ENCODE measurements around the gene SCUBE2.

SCUBE2 gene

DNA sequence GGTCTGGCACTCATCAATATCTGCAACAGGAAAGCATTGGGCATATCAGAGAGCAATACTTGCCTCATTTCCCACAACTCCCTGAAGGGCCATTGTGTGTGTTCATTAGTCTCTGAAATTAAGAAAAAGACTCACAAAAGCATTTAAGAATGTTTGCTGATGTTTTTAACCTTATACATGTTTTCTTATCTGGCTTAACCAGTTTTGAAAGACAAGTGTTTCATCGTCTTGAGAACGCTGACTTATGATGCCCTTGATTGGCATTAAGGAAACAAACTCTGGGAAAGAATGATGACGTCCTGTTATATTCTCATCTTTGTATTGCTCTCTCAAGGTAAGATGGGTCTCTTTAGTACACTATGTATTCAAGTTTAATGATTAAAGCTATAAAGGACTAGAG, 32.0 kb downstream of the SCUBE2 start:
- Histone ChIP-seq H2AFZ (ENCODE audit: low read depth) (no peak overlapping the region), H3K27ac (no peak overlapping the region), H3K27me3 (ENCODE audit: insufficient read depth, low read depth) (peaks cover 14% of the 10 kb centered on the region; the same call in 1 of the 2 replicates), H3K79me2 (ENCODE audit: insufficient read depth, low read depth) (no peaks in the 10 kb centered on the region), H3K4me3 (IDR thresholded peaks at IDR 0.05; ENCODE audit: insufficient read depth, low read depth, low read length) (no peak overlapping the region), H3K4me1 (ENCODE audit: low read depth, poor library complexity, severe bottlenecking) (peaks cover 19% of the 10 kb centered on the region), H4K20me1 (ENCODE audit: insufficient read depth) (no peaks in the 10 kb centered on the region), H3K36me3 (ENCODE audit: insufficient read depth) (no peaks in the 10 kb centered on the region), H3K9ac (no peak overlapping the region), H3K4me2 (no peak overlapping the region)
- TF ChIP-seq, protein P1, sequence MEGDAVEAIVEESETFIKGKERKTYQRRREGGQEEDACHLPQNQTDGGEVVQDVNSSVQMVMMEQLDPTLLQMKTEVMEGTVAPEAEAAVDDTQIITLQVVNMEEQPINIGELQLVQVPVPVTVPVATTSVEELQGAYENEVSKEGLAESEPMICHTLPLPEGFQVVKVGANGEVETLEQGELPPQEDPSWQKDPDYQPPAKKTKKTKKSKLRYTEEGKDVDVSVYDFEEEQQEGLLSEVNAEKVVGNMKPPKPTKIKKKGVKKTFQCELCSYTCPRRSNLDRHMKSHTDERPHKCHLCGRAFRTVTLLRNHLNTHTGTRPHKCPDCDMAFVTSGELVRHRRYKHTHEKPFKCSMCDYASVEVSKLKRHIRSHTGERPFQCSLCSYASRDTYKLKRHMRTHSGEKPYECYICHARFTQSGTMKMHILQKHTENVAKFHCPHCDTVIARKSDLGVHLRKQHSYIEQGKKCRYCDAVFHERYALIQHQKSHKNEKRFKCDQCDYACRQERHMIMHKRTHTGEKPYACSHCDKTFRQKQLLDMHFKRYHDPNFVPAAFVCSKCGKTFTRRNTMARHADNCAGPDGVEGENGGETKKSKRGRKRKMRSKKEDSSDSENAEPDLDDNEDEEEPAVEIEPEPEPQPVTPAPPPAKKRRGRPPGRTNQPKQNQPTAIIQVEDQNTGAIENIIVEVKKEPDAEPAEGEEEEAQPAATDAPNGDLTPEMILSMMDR (conservative IDR thresholded peaks at IDR 0.05; ENCODE audit: low read depth, low read length): no peak

DNA sequence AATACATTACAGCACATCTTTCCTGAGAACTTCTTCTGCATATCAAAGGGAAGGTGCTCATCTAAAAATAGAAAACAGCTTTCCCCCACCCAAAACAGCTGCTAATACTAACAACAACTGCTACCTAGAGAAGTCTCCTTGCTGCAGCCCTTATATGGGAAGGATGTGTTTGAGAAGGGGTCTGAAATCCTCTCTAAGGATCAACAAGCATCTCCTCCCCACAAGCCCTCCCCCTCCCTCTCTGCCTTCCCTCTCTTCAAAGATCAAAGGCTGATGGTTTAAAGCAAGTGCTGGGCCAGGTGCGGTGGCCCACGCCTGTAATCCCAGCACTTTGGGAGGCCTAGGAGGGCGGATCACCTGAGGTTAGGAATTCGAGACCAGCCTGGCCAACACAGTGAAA, 33.5 kb downstream of the SCUBE2 start:
- Histone ChIP-seq H2AFZ (ENCODE audit: low read depth) (no peak overlapping the region), H3K36me3 (ENCODE audit: insufficient read depth) (no peaks in the 10 kb centered on the region), H3K27me3 (ENCODE audit: insufficient read depth, low read depth) (peaks cover 10% of the 10 kb centered on the region; the same call in 1 of the 2 replicates), H4K20me1 (ENCODE audit: insufficient read depth) (no peaks in the 10 kb centered on the region), H3K4me3 (IDR thresholded peaks at IDR 0.05; ENCODE audit: insufficient read depth, low read depth, low read length) (no peak overlapping the region), H3K4me1 (ENCODE audit: low read depth, poor library complexity, severe bottlenecking) (peaks cover 19% of the 10 kb centered on the region), H3K9ac (no peak overlapping the region), H3K27ac (no peak overlapping the region), H3K4me2 (no peak overlapping the region), H3K79me2 (ENCODE audit: insufficient read depth, low read depth) (no peaks in the 10 kb centered on the region)
- TF ChIP-seq, protein P1 (conservative IDR thresholded peaks at IDR 0.05; ENCODE audit: low read depth, low read length): no peak

- no peaks in the 10 kb centered on the region for H4K20me1 ChIP-seq (ENCODE audit: insufficient read depth)
- no peaks in the 10 kb centered on the region for H3K79me2 ChIP-seq (ENCODE audit: insufficient read depth, low read depth)
- TF ChIP-seq, protein P1 (conservative IDR thresholded peaks at IDR 0.05; ENCODE audit: low read depth, low read length): no peak
- no peak overlapping the region for H3K4me3 ChIP-seq (IDR thresholded peaks at IDR 0.05; ENCODE audit: insufficient read depth, low read depth, low read length)
- peaks cover 3% of the 10 kb centered on the region; the same call in 1 of the 2 replicates for H3K27me3 ChIP-seq (ENCODE audit: insufficient read depth, low read depth)
- H3K4me2 ChIP-seq: no peak overlapping the region
- no peak overlapping the region for H3K27ac ChIP-seq
- peaks cover 19% of the 10 kb centered on the region for H3K4me1 ChIP-seq (ENCODE audit: low read depth, poor library complexity, severe bottlenecking)
- no peak overlapping the region for H2AFZ ChIP-seq (ENCODE audit: low read depth)
- H3K36me3 ChIP-seq (ENCODE audit: insufficient read depth): no peaks in the 10 kb centered on the region
- no peak overlapping the region for H3K9ac ChIP-seq
Measured at GRCh38 chr11:9057007-9057406, 34.4 kb downstream of the SCUBE2 start.

GRCh38 chr11:9056467-9056866, 34.9 kb downstream of the SCUBE2 start:
- H3K4me1 ChIP-seq (ENCODE audit: low read depth, poor library complexity, severe bottlenecking): peaks cover 19% of the 10 kb centered on the region

More at GRCh38 chr11:9056467-9056866, 34.9 kb downstream of the SCUBE2 start:
- Histone ChIP-seq H3K4me3 (IDR thresholded peaks at IDR 0.05; ENCODE audit: insufficient read depth, low read depth, low read length) (no peak overlapping the region), H3K27ac (no peak overlapping the region), H3K9ac (no peak overlapping the region), H3K36me3 (ENCODE audit: insufficient read depth) (no peaks in the 10 kb centered on the region), H2AFZ (ENCODE audit: low read depth) (no peak overlapping the region), H3K27me3 (ENCODE audit: insufficient read depth, low read depth) (no peaks in the 10 kb centered on the region; the same call in 1 of the 2 replicates), H4K20me1 (ENCODE audit: insufficient read depth) (no peaks in the 10 kb centered on the region), H3K79me2 (ENCODE audit: insufficient read depth, low read depth) (no peaks in the 10 kb centered on the region), H3K4me2 (no peak overlapping the region)
- TF ChIP-seq, protein P1 (conservative IDR thresholded peaks at IDR 0.05; ENCODE audit: low read depth, low read length): no peak

Data from KMS-11 (cell line).